H9 (cell line): ENCODE data around the gene MRGPRX3. TPM values are rescaled to one million over a fixed set of nuclear protein-coding genes. Genes with fewer than 3 reads are reported as not detected.

Source experiments
- DNase-seq: peaks from one replicate; pipeline ENCODE4 v3.0.0-alpha.2; 2017
- H2AFZ ChIP-seq: one replicate; pipeline ENCODE4 v1.6.1; 2013; ENCODE audit warnings: mild to moderate bottlenecking, low read length, control low read depth, moderate library complexity
- H2AK5ac ChIP-seq: 2 replicates; pipeline ENCODE4 v1.6.1; 2013; ENCODE audit warnings: low read length, control low read depth, mixed read lengths; ENCODE audit not compliant: insufficient read length
- H2BK120ac ChIP-seq: one replicate; pipeline ENCODE4 v1.6.1; 2013; ENCODE audit warnings: low read depth, mild to moderate bottlenecking, low read length, control low read depth, inconsistent platforms; ENCODE audit not compliant: poor library complexity, severe bottlenecking
- H2BK12ac ChIP-seq: 2 replicates; pipeline ENCODE4 v1.6.1; 2013; ENCODE audit warnings: low read length, control low read depth, mixed read lengths, low read depth; ENCODE audit not compliant: insufficient read length
- H2BK15ac ChIP-seq: 2 replicates; pipeline ENCODE4 v1.6.1; 2013; ENCODE audit warnings: low read depth, low read length, control low read depth
- H2BK20ac ChIP-seq: one replicate; pipeline ENCODE4 v1.6.1; 2013; ENCODE audit warnings: low read depth, mild to moderate bottlenecking, low read length, control low read depth, inconsistent platforms; ENCODE audit not compliant: poor library complexity, severe bottlenecking
- H2BK5ac ChIP-seq: 2 replicates; pipeline ENCODE4 v1.6.1; 2013; ENCODE audit warnings: low read length, control low read depth, mixed read lengths; ENCODE audit not compliant: insufficient read length
- H3K14ac ChIP-seq: 2 replicates; pipeline ENCODE4 v1.6.1; 2013; ENCODE audit warnings: low read length, control low read depth; ENCODE audit not compliant: insufficient read depth
- H3K18ac ChIP-seq: 2 replicates; pipeline ENCODE4 v1.6.1; 2013; ENCODE audit warnings: low read depth, mild to moderate bottlenecking, mixed read lengths, low read length, control low read depth; ENCODE audit not compliant: insufficient read length
- H3K23ac ChIP-seq: 2 replicates; pipeline ENCODE4 v1.6.1; 2013; ENCODE audit warnings: low read length, control low read depth, mixed read lengths, low read depth; ENCODE audit not compliant: insufficient read length
- H3K23me2 ChIP-seq: 2 replicates; pipeline ENCODE4 v1.6.1; 2013; ENCODE audit warnings: low read depth, mild to moderate bottlenecking, mixed read lengths, low read length, control low read depth; ENCODE audit not compliant: insufficient read length, poor library complexity, severe bottlenecking
- H3K27ac ChIP-seq: 2 replicates; pipeline ENCODE4 v1.5.1; 2013; ENCODE audit warnings: low read length, control low read depth, mixed read lengths, low read depth; ENCODE audit not compliant: insufficient read length
- H3K27me3 ChIP-seq: 2 replicates; pipeline ENCODE4 v1.6.1; 2013; ENCODE audit warnings: low read length, control low read depth, inconsistent platforms; ENCODE audit not compliant: insufficient read depth
- H3K4ac ChIP-seq: 2 replicates; pipeline ENCODE4 v1.6.1; 2013; ENCODE audit warnings: low read depth, mild to moderate bottlenecking, control low read depth, inconsistent platforms, low read length, moderate library complexity
- H3K4me1 ChIP-seq: 2 replicates; pipeline ENCODE4 v1.6.1; 2013; ENCODE audit warnings: low read length, control low read depth, inconsistent platforms; ENCODE audit not compliant: insufficient read depth
- H3K4me2 ChIP-seq: 2 replicates; pipeline ENCODE4 v1.6.1; 2013; ENCODE audit warnings: low read length, control low read depth, mixed read lengths; ENCODE audit not compliant: insufficient read length, insufficient read depth
- H3K56ac ChIP-seq: 2 replicates; pipeline ENCODE4 v1.6.1; 2013; ENCODE audit warnings: low read depth, mild to moderate bottlenecking, mixed read lengths, low read length, control low read depth; ENCODE audit not compliant: insufficient read length
- H3K79me1 ChIP-seq: 2 replicates; pipeline ENCODE4 v1.6.1; 2013; ENCODE audit warnings: low read depth, mild to moderate bottlenecking, moderate library complexity, low read length, control low read depth, inconsistent platforms; ENCODE audit not compliant: insufficient read depth, poor library complexity, severe bottlenecking
- H3K79me2 ChIP-seq: 2 replicates; pipeline ENCODE4 v1.6.1; 2013; ENCODE audit warnings: low read length, control low read depth, inconsistent platforms; ENCODE audit not compliant: insufficient read depth
- H3K9ac ChIP-seq: 2 replicates; pipeline ENCODE4 v1.6.1; 2013; ENCODE audit warnings: low read length, control low read depth, mixed read lengths; ENCODE audit not compliant: insufficient read length; ENCODE audit errors: extremely low read depth
- H3K9me3 ChIP-seq: one replicate; pipeline ENCODE4 v1.6.1; 2013; ENCODE audit warnings: low read depth, low read length, inconsistent platforms; ENCODE audit not compliant: control insufficient read depth
- H3T11ph ChIP-seq: one replicate; pipeline ENCODE4 v1.6.1; 2013; ENCODE audit warnings: mild to moderate bottlenecking, low read length, control low read depth, inconsistent platforms
- H4K20me1 ChIP-seq: one replicate; pipeline ENCODE4 v1.6.1; 2013; ENCODE audit not compliant: control insufficient read depth, insufficient read length, insufficient read depth
- H4K5ac ChIP-seq: 2 replicates; pipeline ENCODE4 v1.6.1; 2013; ENCODE audit warnings: low read depth, mild to moderate bottlenecking, mixed read lengths, low read length, control low read depth; ENCODE audit not compliant: insufficient read length
- H4K8ac ChIP-seq: replicated peaks from 2 replicates; pipeline ENCODE4 v1.6.1; 2013; ENCODE audit warnings: low read length, control low read depth, mixed read lengths, low read depth; ENCODE audit not compliant: insufficient read length
- H4K91ac ChIP-seq: 2 replicates; pipeline ENCODE4 v1.6.1; 2013; ENCODE audit warnings: low read depth, mild to moderate bottlenecking, moderate library complexity, mixed read lengths, low read length, control low read depth; ENCODE audit not compliant: insufficient read length
- H3K27ac Mint-ChIP-seq, 3 experiments: 2 replicates in 2 of 3; 3 replicates in 1 of 3; pipeline ENCODE4 v1.8.0; 2020 to 2021; ENCODE audit warnings: mixed read lengths in 3 of 3, mild to moderate bottlenecking in 1 of 3, moderate library complexity in 1 of 3
- H3K27me3 Mint-ChIP-seq: 2 replicates; pipeline ENCODE4 v1.8.0; 2021; ENCODE audit warnings: low read depth, mild to moderate bottlenecking, moderate library complexity, mixed read lengths
- H3K36me3 Mint-ChIP-seq, 3 experiments: 2 replicates in 2 of 3; 3 replicates in 1 of 3; pipeline ENCODE4 v1.8.0; 2020 to 2021; ENCODE audit warnings: low read depth in 3 of 3, mixed read lengths in 3 of 3; ENCODE audit not compliant: insufficient read depth in 1 of 3
- H3K4me1 Mint-ChIP-seq, 2 experiments: 2 replicates each; pipeline ENCODE4 v1.8.0; 2020; ENCODE audit warnings: mixed read lengths in 2 of 2
- H3K4me3 Mint-ChIP-seq, 2 experiments: 2 replicates in 1 of 2; 3 replicates in 1 of 2; pipeline ENCODE4 v1.8.0; 2020 to 2021; ENCODE audit warnings: mild to moderate bottlenecking in 2 of 2, mixed read lengths in 2 of 2, moderate library complexity in 1 of 2
- H3K9me3 Mint-ChIP-seq, 2 experiments: 2 replicates in 1 of 2; 3 replicates in 1 of 2; pipeline ENCODE4 v1.8.0; 2020; ENCODE audit warnings: mild to moderate bottlenecking in 2 of 2, mixed read lengths in 2 of 2, moderate library complexity in 1 of 2
- WGBS: extraction: QIAGEN DNeasy Blood & Tissue Kit; methylation state at CpG from one replicate; pipeline ENCODE4 v1.1.7; 2013; ENCODE audit warnings: missing lambda C conversion rate, low lambda C conversion rate, mixed read lengths; ENCODE audit not compliant: insufficient read length; ENCODE audit errors: extremely low coverage; 5-methylcytosine and 5-hydroxymethylcytosine counted together
- total RNA-seq: library from RNA; stranded (reverse); gene quantifications from 2 replicates; pipeline ENCODE4 v1.2.1, GENCODE V29; 2021
- TF ChIP-seq, protein P1 (sequence below): fragments of 200-600 bp; sonication (generic); conservative IDR thresholded peaks from 3 replicates; pipeline ENCODE4 v1.8.0; 2021; ENCODE audit warnings: antibody characterized with exemption, mild to moderate bottlenecking

MRGPRX3 gene
- total RNA-seq, 1 experiment from 2014 or later, result not detected

DNA sequence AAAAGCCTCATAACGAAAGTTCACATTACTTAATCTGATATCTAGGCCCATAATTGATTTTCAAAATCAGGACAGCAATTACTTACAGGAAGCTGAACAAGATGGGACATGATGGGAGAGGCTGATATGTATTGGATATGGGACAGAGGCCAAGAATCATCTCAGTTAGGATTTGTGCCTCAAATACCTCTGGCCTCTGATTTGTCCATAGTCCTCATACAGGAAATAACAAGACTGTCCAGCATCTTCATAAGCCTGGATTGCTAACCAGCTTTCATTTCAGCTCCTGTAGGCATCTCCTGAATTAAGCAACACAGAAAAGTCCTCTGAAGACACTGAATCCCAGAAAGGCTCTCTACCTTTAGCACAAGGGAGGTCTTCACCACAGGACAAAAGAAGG lies 36.0 kb downstream of the MRGPRX3 start:
- no peaks in the 10 kb centered on the region for H3K23me2 ChIP-seq
- no peak overlapping the region for H3K18ac ChIP-seq
- no peaks in the 10 kb centered on the region for H3K79me2 ChIP-seq
- no peak overlapping the region for H2BK120ac ChIP-seq
- TF ChIP-seq, protein P1, sequence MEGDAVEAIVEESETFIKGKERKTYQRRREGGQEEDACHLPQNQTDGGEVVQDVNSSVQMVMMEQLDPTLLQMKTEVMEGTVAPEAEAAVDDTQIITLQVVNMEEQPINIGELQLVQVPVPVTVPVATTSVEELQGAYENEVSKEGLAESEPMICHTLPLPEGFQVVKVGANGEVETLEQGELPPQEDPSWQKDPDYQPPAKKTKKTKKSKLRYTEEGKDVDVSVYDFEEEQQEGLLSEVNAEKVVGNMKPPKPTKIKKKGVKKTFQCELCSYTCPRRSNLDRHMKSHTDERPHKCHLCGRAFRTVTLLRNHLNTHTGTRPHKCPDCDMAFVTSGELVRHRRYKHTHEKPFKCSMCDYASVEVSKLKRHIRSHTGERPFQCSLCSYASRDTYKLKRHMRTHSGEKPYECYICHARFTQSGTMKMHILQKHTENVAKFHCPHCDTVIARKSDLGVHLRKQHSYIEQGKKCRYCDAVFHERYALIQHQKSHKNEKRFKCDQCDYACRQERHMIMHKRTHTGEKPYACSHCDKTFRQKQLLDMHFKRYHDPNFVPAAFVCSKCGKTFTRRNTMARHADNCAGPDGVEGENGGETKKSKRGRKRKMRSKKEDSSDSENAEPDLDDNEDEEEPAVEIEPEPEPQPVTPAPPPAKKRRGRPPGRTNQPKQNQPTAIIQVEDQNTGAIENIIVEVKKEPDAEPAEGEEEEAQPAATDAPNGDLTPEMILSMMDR, result no peak
- peaks cover 13% of the 10 kb centered on the region for H3K27me3 Mint-ChIP-seq
- H3K4me1 ChIP-seq, result no peaks in the 10 kb centered on the region
- no peak overlapping the region for H3K4ac ChIP-seq
- H4K20me1 ChIP-seq, result no peaks in the 10 kb centered on the region
- no peak overlapping the region for H4K8ac ChIP-seq
- no peak overlapping the region for H3T11ph ChIP-seq
- no peak overlapping the region for H2BK15ac ChIP-seq
- H3K9ac ChIP-seq, result no peak overlapping the region
- no peak overlapping the region for H2AFZ ChIP-seq
- no peak overlapping the region for H2BK20ac ChIP-seq
- H3K27me3 ChIP-seq, result no peaks in the 10 kb centered on the region
- H3K27ac ChIP-seq, result no peak overlapping the region
- no peaks in the 10 kb centered on the region; a peak in 1 of 5 replicates for H3K9me3 Mint-ChIP-seq
- no peak for DNase-seq
- no peaks in the 10 kb centered on the region; a peak in 1 of 7 replicates for H3K36me3 Mint-ChIP-seq
- no peak overlapping the region for H4K91ac ChIP-seq
- no peak overlapping the region for H3K23ac ChIP-seq
- H3K14ac ChIP-seq, result no peak overlapping the region
- no peak overlapping the region for H3K56ac ChIP-seq
- H3K27ac Mint-ChIP-seq, result no peak overlapping the region
- H2BK5ac ChIP-seq, result no peak overlapping the region
- no peak overlapping the region for H3K4me2 ChIP-seq
- no peak overlapping the region for H2AK5ac ChIP-seq
- H3K4me3 Mint-ChIP-seq, result no peak overlapping the region
- no peak overlapping the region for H4K5ac ChIP-seq
- WGBS, result no CpG with 5 or more reads among the region's 1 CpG
- H3K4me1 Mint-ChIP-seq, result no peaks in the 10 kb centered on the region
- no peaks in the 10 kb centered on the region for H3K9me3 ChIP-seq
- H2BK12ac ChIP-seq, result no peak overlapping the region
- no peaks in the 10 kb centered on the region for H3K79me1 ChIP-seq
